AG10803 (cell line): ENCODE measurements around the gene KLHL25.

ENCODE experiments used
- DNase-seq: peaks from one replicate; pipeline ENCODE4 v3.0.0; 2010; ENCODE audit warnings: low read depth
- H3K4me3 ChIP-seq: 2 replicates; pipeline ENCODE4 v1.5.1; 2011; ENCODE audit warnings: mild to moderate bottlenecking, low read length, control low read depth
- TF ChIP-seq, protein P1 (sequence below): conservative IDR thresholded peaks from 2 replicates; pipeline ENCODE4 v1.5.1; 2011; ENCODE audit warnings: mild to moderate bottlenecking, low read length, control low read depth, inconsistent platforms

Gene KLHL25

GRCh38 chr15:85792102-85792731, 2.5 kb downstream of the KLHL25 start:
- TF ChIP-seq, protein P1, sequence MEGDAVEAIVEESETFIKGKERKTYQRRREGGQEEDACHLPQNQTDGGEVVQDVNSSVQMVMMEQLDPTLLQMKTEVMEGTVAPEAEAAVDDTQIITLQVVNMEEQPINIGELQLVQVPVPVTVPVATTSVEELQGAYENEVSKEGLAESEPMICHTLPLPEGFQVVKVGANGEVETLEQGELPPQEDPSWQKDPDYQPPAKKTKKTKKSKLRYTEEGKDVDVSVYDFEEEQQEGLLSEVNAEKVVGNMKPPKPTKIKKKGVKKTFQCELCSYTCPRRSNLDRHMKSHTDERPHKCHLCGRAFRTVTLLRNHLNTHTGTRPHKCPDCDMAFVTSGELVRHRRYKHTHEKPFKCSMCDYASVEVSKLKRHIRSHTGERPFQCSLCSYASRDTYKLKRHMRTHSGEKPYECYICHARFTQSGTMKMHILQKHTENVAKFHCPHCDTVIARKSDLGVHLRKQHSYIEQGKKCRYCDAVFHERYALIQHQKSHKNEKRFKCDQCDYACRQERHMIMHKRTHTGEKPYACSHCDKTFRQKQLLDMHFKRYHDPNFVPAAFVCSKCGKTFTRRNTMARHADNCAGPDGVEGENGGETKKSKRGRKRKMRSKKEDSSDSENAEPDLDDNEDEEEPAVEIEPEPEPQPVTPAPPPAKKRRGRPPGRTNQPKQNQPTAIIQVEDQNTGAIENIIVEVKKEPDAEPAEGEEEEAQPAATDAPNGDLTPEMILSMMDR, result no peak
- DNase-seq, result peak; percentile 49
- no peak overlapping the region for H3K4me3 ChIP-seq

DNA sequence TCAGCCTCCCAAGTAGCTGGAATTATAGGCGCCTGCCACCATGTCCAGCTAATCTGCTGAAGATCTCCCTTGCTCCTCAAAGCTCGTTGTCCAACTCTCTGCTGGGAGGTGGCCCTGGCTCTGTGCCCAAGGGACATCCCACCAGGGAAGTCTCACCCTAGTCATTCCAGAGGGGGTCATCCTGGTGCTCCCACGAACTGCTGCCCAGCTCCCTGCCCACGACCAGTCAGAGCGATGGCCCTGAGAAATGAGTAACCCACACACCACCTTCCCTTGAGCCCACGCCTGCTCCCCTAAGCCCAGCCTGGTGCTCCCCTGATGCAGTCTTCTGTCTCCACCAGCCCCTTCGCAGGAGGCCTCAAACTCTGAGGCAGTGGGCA, 5.2 kb downstream of the KLHL25 start:
- H3K4me3 ChIP-seq, result no peak overlapping the region
- no peak for DNase-seq
- TF ChIP-seq, protein P1, result no peak

DNA sequence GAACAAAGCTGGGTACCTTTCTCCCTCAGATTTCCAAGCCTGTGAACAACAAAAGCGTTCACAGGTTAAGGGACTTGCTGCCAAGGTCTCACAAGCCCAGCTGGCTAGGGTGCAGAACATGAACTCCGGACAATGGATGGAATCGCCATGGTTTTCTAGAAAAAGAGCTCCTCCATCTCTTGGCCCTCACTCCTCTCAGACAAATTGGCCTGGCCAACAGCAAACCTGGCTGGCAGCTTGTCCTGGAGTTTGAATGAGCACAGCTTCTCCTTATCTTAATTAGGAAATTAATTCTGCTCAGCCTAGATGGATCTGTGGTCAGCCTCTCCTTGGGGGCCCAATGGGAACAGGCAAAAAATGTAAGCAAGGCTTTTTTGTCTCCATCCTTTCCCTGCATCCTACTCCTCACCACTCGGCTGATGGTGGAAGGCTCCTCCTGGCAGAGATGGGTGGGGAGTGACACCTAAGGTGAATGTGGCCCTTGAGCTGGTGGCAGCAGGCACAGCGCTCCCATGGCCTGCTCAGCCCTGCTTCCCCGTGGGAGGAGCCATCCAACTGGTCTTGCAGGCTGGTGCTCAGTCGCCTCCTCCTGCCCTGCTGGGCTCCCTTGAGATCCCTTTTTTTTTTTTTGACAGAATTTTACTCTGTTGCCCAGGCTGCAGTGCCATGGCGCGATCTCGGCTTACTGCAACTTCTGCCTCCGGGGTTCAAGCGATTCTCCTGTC, 5.8 kb downstream of the KLHL25 start:
- H3K4me3 ChIP-seq, result no peak overlapping the region
- TF ChIP-seq, protein P1, result no peak
- no peak for DNase-seq

- TF ChIP-seq, protein P1, result no peak
- H3K4me3 ChIP-seq, result no peak overlapping the region
- DNase-seq, result no peak
Observed at GRCh38 chr15:85786781-85787114, 8.0 kb downstream of the KLHL25 start.

GRCh38 chr15:85785887-85786780, 8.6 kb downstream of the KLHL25 start:
- TF ChIP-seq, protein P1, result no peak
- peak; percentile 33 for DNase-seq
- no peak overlapping the region for H3K4me3 ChIP-seq

- no peak overlapping the region for H3K4me3 ChIP-seq
- DNase-seq, result no peak
- TF ChIP-seq, protein P1, result no peak
Observed at GRCh38 chr15:85782064-85782463, 12.7 kb downstream of the KLHL25 start.
